GM21619 (cell line): ENCODE results near the gene CCDC85B.

Source experiments
- ATAC-seq: cut with Tn5 transposase; IDR thresholded peaks from one replicate; pipeline ENCODE4 v1.9.1; 2021; ENCODE audit not compliant: unreplicated experiment

Gene CCDC85B

DNA sequence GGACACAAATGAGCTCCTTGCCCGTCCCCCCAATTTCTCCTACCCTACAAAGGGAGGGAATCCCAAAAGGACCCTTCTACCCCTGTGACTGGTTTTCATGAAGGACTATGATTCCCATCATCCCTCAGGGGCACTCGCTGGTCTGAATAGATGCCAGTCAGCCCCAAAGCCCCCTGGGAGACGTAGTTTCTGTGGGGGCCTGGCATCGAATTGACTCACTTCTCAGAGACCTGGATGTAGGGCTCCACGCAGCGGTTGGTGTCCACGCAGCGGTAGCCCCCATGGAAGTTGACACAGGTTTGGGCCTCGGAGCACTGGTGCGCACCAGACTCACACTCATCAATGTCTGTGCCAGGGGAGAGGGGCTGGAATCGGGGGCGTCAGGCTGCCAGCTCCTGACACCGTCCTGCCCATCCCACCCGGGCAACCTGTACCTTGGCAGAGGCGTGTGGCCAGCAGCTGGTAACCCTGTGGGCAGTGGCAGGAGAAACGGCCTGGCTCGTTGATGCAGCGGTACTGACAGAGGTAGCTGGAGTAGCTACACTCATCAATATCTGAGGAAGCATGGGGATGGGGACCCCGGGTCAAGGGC is 22.3 kb upstream of the CCDC85B start:
- ATAC-seq = no peak

DNA sequence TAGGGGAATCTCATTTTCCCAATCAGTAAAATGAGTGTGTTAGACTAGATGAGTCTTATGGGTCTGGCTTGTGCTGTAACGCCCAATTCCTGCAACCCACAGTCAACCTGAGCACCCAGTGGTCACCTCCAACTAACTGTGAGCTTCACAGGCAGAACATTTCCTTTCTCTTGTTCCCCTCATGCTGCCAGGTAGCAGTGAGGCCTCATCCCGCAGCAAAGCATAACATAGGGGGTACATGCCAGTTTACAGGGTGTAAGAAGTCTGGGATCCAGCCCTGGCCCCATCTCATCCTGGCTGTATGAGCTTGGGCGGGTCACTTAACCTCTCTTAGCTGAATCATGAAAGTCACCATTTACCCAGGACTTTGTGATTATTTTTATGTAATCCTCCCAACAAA is 21.6 kb upstream of the CCDC85B start:
- ATAC-seq = no peak

DNA sequence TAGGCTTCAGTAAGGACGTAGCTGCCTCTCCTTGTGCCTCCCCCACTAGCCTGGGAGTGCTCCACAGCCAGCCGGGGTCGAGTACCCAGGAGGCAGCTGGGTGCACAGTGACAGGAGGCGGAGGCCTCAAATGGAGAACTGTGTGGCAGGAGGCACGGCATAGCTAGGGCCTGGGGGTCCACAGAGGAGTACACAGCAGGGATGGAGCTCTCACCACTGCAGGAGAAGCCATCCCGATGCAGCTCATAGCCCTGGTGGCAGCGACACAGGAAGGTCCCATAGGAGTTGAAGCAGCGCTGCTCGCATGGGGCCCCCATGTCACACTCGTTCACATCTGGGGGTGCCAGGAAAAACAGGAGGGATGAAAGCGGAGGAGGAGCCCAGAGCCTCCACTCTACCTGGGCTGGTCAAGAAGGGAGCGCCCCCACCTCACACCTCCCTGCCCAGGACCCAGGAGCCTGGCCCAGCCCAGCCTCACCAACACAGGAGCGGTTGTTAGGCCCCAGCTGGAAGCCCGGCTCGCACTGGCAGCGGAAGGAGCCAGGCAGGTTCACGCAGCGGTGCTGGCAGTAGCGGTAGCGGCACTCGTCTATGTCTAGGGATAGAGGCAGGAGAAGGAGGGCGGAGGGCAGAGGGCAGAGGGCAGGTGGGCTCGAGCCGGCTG is 20.7 kb upstream of the CCDC85B start:
- ATAC-seq = no peak

DNA sequence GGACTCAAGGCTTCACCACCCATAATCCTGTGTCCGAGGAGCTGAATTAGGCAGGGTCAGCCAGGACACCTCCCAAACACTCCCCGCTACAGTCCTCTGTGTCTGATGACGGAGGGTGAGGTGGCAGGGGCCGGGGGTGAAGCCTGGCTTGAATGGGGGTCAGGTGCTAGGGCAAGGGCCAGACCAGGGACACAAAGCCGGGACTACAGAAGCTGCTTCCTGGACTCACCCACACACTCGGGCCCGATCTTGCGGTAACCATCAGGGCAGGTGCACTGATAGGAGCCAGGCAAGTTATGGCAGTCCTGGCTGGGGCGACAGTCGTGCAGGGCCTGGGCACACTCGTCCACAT is 20.2 kb upstream of the CCDC85B start:
- no peak for ATAC-seq

DNA sequence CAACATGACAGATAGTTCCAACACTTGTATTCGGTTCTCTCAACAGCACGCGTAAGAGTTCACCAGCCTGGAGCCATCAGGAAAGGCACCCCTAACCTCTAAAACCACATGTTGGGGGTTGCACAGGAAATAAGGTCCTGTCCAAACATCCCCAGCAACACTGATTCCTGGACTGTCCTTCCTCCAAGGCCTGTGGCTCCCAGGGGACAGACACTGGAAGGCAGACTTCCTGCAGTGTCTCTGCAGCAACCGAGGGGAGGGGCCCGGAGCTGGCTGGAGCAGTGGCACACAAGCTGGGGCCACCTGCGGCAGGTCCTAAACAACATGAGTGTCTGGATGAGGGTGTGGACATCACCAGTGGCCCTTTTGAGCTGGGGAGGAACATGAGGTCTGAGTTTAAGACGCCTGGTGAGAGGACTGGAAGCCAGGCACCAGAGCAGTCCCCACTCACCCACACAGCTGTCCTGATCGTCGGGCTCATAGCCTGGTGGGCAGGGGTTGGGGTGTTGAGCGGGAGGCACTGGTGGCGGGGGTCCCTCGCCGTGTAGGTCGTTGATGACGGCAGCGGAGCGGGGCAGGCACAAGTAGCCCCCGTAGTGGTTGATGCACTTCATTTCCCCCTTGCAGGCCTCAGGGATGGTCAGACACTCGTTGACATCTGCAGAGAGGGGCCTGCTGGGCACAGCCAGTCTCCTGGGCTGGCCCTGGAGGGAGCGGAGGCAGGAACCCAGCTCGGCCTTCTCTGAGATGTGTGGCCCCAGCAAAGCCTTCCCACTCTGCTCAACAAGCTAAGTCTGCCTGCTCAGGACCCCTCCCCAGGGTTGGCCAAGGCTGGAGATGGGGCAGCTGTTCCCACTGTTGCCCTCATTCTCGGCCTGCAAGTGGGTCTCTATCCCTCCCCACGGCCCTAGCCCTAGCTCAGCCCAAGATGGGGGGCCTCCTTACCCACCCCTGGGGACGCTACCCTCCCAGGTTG is 19.5 kb upstream of the CCDC85B start:
- ATAC-seq = no peak

DNA sequence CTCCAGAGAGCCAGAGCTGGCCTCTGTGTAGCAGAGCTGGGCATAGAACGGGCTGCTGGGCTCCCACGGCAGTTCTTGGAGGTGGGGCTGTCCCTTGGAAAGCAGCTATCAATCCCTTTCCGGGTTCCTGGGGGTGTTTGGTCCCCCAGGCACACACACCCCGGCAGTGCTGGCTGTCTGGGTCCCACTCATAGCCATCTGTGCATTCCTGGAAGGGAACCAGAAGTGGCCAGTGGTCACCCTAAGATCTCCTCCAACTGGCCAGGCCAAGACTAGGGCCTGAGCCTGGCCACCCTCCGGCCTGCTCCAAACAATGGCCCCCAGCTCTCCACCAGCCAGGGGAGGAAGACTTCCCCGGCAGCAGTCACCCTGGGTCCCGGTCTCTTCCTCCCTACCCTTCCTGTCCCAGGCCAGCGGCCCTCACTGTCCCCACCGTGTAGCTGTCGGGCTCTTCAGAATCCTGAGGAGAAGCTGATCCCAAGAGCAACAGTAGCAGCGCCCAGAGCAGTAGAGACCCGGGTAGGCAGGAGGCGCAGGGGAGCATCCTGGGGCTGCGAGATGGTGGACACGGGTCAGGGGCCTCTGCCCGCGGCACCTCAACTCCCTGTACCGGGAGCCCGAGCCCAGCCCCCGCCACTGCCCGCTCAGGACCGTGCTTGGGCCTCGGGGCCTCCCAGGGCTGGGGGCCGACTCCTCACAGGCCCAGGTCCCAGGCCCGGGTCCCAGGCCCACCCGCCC is 18.5 kb upstream of the CCDC85B start:
- ATAC-seq = no peak

DNA sequence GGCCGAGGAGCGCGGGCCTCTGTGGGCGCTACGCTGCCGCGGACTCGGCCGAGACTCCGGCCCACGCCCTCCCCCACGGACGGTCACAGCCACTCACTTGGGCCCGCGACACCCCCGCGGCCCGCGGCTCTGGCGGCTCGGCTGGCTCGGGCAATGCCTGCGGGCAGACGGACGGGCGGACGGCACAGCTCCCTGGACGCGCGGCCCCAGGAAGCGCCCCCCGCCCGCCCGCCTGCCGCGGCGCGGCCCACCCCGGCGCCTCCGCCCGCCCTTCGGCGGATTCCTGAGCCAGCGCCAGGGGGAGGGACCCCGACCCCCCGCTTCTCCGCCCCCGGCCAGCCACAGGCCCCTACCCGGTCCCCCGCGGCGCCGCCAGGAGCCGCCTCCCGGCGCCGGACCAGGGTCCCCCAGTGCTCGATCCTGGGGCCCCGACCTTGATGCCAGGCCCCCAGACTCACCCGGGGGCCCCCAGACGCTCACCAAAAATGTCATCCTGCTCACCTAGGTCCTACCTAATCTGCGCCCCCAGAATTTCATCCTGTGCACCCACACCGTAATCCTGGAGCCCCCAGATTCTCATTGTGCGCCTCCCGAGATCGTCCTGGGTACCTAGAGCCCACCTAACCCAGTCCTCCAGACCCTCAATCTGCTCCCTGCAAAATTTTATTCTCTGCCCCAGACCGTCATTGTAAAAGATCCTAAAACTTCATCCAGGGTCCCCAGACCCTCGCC is 17.7 kb upstream of the CCDC85B start, which contains the start of gene EFEMP2:
Gene EFEMP2 (minus strand): TSS at position 215 of the 732 bp plus-strand sequence. CDS start 446 bp downstream, outside the sequence.
- ATAC-seq = no peak

DNA sequence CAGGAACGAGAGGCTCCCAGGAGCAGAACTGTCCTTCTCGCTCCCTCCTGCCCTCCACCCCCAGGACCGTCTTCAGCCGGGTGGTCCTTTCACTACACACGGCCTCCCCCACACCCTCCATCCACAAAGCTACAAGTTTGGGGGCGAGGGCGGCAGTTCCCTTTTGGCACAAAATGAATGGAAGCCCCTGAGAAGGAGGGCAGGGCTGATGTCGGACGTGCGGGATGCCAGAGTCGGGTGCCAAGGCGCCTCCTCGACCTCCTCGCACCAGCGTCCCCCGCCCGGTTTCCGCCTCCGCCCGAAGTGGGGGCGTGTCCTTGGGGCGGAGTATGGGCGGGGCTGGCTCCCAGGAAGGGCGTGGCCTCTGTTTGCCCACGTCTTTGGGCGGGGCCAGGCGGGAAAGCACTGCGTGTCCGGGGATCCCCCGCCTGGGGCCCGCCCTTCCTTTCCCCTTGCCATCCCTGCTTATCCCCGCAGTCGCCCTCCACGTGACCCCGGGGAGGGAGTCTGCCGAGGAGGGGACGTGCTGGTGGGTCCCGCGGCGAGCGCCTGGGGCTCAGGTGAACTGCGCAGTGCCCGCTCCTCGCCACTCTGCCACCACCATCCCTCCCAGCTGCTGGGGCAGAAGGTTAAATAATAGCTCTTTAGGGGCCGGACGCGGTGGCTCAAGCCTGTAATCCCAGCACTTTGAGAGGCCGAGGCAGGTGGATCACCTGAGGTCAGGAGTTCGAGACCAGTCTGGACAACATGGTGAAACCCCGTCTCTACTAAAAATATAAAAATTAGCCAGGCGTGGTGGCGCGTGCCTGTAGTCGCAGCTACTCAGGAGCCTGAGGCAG is 16.9 kb upstream of the CCDC85B start:
- peak; percentile 68 for ATAC-seq

DNA sequence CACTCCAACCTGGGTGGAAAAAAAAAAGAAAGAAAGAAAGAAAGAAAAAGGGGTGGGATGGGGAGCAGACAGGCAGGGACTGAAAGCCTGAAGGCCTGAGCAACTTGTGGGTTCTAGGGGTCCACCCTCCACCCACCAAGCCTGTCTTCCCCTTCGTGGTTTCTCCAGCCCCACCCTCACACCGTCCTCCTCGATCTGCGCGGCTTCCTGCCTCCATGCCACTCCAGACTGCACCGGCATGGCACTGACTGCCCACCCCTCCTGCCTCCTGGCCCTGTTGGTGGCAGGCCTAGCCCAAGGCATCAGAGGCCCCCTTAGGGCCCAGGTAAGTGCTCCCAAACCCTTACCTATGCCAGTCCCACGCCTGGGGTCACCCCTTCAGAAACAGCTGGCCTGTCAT is 10.9 kb upstream of the CCDC85B start, which contains the start of gene CTSW:
Gene CTSW (plus strand): TSS at position 221 of the 400 bp plus-strand sequence. CDS start 18 bp downstream, at position 239.
- no peak for ATAC-seq

DNA sequence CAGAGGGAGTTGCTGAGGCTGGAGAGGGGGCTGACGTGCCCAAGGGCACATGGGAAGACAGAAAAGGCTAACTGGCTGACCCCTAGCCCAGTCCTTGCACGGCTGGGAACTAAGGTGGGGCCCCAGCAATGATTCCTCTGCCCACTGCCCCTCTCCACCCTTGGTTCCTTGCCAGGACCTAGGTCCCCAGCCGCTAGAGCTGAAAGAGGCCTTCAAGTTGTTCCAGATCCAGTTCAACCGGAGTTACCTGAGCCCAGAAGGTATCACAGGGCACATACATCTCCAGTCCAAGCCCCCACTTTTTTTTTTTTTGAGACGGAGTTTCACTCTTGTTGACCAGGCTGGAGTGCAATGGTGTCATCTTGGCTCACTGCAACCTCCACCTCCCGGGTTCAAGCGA is 10.4 kb upstream of the CCDC85B start:
- ATAC-seq = no peak

DNA sequence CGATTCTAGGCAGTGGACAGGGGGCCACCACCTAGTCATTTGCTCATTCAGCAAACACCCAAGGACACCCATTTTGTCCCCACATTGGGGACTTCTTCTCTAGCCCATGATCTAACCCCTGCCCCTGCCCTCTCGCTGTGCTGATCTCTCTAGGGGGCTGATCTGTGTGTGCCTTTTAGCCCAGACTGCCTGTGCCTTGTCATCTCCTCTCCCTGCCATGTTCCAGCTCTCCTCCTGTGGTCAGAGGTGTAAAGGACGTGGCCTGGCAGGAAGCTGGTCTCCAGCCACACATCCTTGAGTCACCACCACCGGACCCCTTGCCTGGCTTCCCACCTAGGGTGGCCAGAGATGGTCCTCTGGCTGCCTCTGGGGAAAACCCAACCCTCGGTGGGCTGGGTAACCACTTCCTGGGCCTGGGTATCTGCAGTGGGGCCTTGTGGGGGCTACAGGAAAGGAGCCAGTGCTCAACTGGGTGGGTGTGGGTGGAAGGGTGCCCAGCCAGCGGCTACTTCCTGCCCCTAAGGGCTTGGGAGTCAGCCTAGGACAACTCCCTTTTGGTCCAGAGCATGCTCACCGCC is 9.5 kb upstream of the CCDC85B start:
- ATAC-seq = no peak

DNA sequence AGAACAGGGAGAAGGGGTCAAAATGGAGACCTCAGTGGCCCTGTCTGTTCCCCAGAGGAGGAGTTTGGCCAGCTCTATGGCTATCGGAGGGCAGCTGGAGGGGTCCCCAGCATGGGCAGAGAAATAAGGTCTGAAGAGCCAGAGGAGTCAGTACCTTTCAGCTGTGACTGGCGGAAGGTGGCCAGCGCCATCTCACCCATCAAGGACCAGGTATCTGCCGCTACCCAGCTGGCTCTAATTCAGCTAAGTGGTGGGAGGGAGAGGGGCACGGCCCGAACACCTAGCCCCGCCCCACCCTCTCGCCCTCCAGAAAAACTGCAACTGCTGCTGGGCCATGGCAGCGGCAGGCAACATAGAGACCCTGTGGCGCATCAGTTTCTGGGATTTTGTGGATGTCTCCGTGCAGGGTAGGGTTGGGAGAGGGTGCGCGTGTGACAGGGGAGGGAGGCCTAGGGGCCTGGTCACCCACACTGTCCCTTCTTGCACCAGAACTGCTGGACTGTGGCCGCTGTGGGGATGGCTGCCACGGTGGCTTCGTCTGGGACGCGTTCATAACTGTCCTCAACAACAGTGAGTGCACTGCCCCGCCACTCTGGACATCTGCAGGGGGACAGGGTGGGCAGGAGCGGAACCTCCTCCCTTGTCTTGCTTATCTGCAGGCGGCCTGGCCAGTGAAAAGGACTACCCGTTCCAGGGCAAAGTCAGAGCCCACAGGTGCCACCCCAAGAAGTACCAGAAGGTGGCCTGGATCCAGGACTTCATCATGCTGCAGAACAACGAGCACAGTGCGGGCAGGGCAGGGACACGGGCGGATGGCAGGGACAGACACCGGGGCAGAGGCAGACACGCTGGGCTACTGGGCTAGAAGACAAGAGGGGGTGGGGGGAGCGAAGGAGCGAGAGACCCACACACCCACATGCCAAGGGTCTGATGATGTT is 8.1 kb upstream of the CCDC85B start:
- no peak for ATAC-seq

DNA sequence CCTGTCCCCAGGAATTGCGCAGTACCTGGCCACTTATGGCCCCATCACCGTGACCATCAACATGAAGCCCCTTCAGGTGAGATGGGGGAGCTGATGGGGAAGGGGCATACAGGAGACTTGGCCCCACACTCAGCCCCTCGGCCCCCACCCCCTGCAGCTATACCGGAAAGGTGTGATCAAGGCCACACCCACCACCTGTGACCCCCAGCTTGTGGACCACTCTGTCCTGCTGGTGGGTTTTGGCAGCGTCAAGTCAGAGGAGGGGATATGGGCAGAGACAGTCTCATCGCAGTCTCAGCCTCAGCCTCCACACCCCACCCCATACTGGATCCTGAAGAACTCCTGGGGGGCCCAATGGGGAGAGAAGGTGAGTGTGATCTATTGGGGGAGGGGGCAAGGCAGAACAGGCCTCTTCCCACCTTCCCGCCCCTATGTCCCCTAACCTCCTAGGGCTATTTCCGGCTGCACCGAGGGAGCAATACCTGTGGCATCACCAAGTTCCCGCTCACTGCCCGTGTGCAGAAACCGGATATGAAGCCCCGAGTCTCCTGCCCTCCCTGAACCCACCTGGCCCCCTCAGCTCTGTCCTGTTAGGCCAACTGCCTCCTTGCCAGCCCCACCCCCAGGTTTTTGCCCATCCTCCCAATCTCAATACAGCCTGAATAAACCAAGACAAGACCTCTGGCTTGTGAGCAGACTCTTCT is 7.3 kb upstream of the CCDC85B start:
- no peak for ATAC-seq

DNA sequence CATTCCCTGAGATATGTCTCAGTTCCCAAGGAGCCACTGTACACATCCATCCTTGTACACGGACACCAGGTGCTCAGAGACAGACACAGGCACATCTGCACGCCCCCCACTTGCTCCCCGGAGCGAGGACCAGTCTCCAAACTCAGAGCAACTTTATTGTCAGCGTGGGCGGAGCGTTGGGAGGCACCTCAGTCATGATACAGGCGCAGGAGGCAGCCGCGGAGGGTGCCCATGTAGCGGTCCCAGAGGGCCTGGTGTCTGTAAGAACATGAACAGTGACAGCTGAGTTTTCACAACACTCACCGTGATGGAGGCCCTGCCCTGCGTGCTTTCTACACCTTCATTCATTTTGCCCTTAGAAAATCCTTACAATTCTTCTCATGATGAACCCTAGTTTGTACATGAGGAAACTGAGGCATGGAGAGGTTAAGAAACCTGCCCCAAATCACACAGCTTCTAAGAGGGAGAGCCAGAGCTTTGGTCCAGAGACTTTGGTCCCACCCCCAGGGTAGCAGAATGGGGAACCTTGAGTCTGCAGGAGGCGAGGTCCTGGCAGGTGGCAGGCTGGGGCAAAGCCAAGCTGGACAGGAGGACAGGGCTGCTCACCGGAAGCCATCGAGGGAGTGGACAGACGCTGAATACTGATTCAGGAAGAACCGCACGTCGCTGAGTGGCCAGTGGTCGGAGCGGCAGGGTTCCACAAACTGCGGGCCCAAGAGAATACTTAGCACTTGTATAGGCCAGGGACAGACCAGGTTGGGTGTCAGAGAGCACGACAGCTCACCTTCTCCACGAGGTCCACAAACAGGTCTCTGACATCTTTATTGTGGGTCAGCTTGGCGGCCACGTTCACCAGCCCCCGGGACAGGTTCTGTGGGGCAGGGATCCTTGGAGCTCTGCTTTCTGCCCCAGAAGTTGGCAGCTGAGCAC is 6.4 kb upstream of the CCDC85B start:
- ATAC-seq = no peak

DNA sequence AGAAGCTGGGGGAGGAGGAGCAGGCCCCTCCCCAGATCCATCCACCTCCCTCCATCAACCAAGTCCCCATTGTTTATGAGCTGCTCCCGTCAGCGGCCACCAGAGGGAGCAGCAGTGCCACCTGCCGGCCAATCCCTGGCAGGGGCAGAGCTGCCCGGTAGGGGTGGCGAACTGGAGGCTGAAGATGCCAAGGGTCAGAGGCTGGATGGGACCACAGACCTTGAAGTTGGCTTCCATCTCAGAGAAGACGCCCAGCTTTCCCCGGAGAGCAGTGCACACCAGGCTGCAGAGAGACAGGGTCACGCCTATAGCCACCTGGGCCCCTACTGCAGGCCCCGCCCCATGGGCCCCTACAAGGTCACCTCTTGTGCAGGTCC is 5.8 kb upstream of the CCDC85B start:
- no peak for ATAC-seq

DNA sequence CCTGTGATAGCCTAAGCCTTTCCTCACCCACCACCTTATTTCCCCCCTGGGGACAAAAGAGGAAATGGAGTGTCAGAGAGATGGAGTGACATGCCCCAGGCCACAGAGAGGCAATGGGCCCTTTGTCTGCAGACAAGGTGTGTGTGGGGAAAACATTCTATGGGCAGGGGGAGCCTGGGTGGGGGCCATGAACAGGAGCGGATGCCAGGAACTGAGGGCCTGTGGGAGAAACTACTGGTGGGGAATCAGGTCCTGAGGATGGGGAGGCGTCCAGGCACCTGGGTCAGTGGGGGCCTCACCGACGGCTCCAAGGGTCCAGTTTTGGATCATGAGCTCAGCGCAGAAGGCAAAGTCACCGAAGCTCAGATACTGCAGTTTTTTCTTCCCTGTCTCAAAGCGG is 5.2 kb upstream of the CCDC85B start:
- no peak for ATAC-seq
